Measurements from ENCODE around the gene MRM2. TPM values are rescaled to one million over a fixed set of nuclear protein-coding genes. Genes with fewer than 3 reads are reported as not detected.

Gene MRM2
- total RNA-seq, 4 donors from 2014 or later, result 8.1 to 19.0 (median 13.0) TPM

DNA sequence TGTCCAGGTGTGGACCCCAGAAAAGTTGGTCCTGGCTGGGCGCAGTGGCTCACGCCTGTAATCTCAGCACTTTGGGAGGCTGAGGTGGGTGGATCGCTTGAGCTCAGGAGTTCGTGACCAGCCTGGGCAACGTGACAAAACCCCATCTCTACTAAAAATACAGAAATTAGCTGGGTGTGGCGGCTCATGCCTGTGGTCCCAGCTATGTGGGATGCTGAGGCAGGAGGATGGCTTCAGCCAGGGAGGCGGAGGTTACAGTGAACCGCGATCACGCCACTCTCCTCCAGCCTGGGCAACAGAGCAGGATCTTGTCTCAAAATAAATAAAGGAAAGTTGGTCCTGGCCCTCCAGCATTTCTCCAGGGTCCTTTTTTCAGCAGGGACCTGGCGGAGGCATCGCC, 1.5 kb upstream of the MRM2 start:
- Histone ChIP-seq H3K36me3 (peaks cover 0 to 9% (median 0%) of the 10 kb centered on the region in 3 donors), H3K4me1 (peaks cover 0 to 21% (median 13%) of the 10 kb centered on the region in 4 donors), H3K27ac (no peak overlapping the region), H3K27me3 (no peaks in the 10 kb centered on the region), H3K9me3 (no peaks in the 10 kb centered on the region), H3K4me3 (no peak overlapping the region)
- no peak for DNase-seq
- TF ChIP-seq POLR2A (IDR thresholded peaks at IDR 0.05), result no peak
- TF ChIP-seq, protein P1, sequence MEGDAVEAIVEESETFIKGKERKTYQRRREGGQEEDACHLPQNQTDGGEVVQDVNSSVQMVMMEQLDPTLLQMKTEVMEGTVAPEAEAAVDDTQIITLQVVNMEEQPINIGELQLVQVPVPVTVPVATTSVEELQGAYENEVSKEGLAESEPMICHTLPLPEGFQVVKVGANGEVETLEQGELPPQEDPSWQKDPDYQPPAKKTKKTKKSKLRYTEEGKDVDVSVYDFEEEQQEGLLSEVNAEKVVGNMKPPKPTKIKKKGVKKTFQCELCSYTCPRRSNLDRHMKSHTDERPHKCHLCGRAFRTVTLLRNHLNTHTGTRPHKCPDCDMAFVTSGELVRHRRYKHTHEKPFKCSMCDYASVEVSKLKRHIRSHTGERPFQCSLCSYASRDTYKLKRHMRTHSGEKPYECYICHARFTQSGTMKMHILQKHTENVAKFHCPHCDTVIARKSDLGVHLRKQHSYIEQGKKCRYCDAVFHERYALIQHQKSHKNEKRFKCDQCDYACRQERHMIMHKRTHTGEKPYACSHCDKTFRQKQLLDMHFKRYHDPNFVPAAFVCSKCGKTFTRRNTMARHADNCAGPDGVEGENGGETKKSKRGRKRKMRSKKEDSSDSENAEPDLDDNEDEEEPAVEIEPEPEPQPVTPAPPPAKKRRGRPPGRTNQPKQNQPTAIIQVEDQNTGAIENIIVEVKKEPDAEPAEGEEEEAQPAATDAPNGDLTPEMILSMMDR (IDR thresholded peaks at IDR 0.05), result no peak

DNA sequence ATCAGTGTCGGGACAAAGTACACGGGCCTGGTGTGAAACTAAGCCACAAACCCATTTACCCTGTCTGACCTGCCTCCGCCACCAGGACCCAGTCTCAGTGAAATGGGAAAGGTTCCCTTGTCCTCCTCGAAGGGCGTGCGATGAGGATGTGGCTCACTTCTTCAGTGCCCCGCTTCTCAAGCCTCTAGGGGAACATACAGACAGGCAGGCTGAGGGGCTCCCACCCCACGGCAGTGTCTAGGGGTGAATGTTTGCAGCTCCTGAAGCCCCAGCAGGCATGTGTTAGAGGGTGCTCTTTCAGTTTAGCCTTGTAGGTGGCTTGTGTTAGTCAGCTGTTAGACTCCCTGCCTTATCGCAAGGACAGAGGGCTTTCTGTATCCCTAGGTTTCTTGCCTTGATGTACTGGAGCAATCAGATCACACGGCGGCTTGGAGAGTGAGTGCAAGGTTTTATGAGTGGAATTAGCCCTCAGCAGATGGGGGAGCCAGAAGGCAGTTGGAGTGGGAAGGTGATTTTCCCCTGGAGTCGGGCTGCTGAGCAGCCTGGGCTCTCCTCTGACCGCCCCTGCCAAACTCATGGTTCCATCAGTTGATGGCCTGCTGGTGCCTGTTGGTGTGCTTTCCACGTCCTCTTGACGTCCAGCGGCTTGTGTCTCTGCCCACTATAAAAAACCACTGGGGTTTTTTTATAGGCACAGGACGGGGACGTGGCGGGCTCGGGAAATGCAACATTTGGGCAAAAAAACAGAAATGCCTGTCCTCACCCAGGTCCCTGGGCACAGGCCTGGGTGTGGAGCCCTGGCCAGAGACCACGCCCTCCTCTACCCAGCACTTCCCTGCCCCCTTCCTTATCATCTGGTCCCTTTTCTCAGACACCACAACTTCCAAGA, 780 bp upstream of the MRM2 start:
- H3K4me3 ChIP-seq, result peak overlapping the region; percentile 83 to 100 (median 98)
- peaks cover 0 to 21% (median 15%) of the 10 kb centered on the region in 4 donors for H3K4me1 ChIP-seq
- H3K27me3 ChIP-seq, result no peaks in the 10 kb centered on the region
- TF ChIP-seq, protein P1 (IDR thresholded peaks at IDR 0.05), result peak in 4 of 6 experiments; percentile 14 to 23 (median 18)
- TF ChIP-seq POLR2A (IDR thresholded peaks at IDR 0.05), result no peak
- H3K27ac ChIP-seq, result peak overlapping the region; percentile 40 to 95 (median 66)
- H3K9me3 ChIP-seq, result no peaks in the 10 kb centered on the region
- H3K36me3 ChIP-seq, result peaks cover 0 to 13% (median 0%) of the 10 kb centered on the region in 3 donors
- no peak for DNase-seq

DNA sequence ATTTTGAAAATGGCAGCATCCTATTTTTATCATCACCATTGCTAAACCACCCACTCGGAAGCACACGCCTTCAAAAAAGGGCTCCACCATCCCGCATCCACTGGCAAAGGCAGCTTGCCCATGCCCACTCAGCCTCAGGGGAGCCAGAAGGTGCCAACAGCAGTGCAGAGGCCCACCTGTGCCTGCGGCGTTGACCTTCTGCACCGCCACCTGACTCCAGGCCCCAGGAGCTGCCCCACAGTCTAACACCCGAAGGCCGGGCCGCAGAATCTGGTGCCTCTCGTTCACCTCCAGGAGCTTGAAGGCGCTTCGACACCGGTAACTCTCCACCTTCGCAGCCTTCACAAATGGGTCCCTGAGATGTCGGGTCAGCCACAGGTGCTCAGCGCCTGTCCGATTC, 2.8 kb downstream of the MRM2 start:
- Histone ChIP-seq H3K27me3 (no peaks in the 10 kb centered on the region), H3K27ac (no peak overlapping the region), H3K4me3 (no peak overlapping the region), H3K9me3 (no peaks in the 10 kb centered on the region), H3K36me3 (peaks cover 0 to 32% (median 0%) of the 10 kb centered on the region in 3 donors), H3K4me1 (peaks cover 0 to 23% (median 15%) of the 10 kb centered on the region in 4 donors)
- no peak for DNase-seq
- TF ChIP-seq POLR2A (IDR thresholded peaks at IDR 0.05), result no peak
- TF ChIP-seq, protein P1 (IDR thresholded peaks at IDR 0.05), result no peak

DNA sequence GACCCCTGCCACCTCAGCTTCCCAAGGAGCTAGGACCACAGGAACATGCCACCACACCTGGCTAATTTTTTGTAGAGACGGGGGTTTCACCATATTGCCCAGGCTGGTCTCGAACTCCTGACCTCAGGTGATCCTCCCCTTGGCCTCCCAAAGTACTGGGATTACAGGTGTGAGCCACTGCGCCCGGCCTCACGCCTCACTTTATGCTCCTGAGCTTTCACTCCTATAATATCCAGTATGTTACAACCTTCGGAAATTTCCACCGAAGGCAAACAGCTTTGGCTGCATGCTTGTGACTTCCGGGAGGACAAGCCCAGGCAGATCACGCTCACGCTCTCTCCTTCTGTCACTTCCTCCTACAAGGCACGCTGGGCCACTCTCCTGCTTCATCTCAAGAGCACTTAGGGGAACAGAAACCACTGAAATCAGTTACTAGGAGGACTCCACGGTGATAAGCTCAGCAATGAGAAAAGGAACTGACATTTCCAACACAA, 4.8 kb downstream of the MRM2 start:
- TF ChIP-seq, protein P1 (IDR thresholded peaks at IDR 0.05), result no peak
- no peak for TF ChIP-seq POLR2A (IDR thresholded peaks at IDR 0.05)
- H3K9me3 ChIP-seq, result no peaks in the 10 kb centered on the region
- H3K4me3 ChIP-seq, result no peak overlapping the region
- peaks cover 0 to 33% (median 0%) of the 10 kb centered on the region in 3 donors for H3K36me3 ChIP-seq
- peak overlapping the region; percentile 44 to 80 (median 72) for H3K27ac ChIP-seq
- H3K27me3 ChIP-seq, result no peaks in the 10 kb centered on the region
- peaks cover 0 to 18% (median 13%) of the 10 kb centered on the region in 4 donors for H3K4me1 ChIP-seq
- peak in 2 of 3 donors; percentile 86 for DNase-seq

DNA sequence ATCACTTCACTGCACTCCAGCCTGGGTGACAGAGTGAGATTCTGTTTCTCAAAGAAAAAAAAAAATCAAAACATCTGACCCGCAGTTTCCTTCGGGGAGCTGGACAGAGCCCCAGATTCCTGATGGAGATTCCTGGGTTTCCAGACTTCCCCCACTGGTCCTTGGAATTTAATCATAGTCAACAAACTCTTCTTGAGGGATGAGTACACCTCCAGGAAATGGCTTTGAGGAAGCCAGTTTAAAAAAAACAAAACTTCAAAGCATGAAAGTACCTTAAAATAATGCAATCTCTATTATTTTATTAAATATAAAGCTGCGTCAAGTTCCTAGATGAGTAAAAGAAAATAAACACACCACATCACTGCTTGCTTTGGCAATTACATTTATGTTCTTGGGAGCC, 8.1 kb downstream of the MRM2 start:
- Histone ChIP-seq H3K4me3 (no peak overlapping the region), H3K27me3 (no peaks in the 10 kb centered on the region), H3K9me3 (no peaks in the 10 kb centered on the region), H3K4me1 (peaks cover 4 to 25% (median 9%) of the 10 kb centered on the region in 4 donors), H3K36me3 (peaks cover 0 to 37% (median 0%) of the 10 kb centered on the region in 3 donors), H3K27ac (no peak overlapping the region)
- no peak for DNase-seq
- no peak for TF ChIP-seq POLR2A (IDR thresholded peaks at IDR 0.05)
- TF ChIP-seq, protein P1 (IDR thresholded peaks at IDR 0.05), result no peak

Data from Peyer's patch (tissue), 4 donors.